ENCODE results near the gene PDE8A.

Gene PDE8A

DNA sequence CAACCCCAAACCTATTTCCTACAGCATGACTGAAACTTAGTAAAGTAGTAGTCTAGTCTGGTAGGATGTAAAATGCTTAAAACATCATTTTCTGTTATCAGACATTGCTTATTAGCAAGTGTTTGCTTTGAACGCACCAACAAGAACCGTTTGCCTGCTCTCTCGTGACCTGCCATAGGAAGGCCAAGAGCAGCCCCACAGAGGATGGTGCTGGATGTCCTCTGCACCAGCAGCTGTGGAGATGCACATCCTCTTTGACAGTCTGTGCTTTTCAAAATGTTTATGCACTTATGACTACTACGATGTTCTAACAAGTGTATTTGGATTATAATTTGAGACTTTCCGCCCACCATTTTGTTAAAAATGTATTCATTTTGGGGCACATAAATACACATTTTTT, 59.6 kb downstream of the PDE8A start:
- DNase-seq: no peak

DNA sequence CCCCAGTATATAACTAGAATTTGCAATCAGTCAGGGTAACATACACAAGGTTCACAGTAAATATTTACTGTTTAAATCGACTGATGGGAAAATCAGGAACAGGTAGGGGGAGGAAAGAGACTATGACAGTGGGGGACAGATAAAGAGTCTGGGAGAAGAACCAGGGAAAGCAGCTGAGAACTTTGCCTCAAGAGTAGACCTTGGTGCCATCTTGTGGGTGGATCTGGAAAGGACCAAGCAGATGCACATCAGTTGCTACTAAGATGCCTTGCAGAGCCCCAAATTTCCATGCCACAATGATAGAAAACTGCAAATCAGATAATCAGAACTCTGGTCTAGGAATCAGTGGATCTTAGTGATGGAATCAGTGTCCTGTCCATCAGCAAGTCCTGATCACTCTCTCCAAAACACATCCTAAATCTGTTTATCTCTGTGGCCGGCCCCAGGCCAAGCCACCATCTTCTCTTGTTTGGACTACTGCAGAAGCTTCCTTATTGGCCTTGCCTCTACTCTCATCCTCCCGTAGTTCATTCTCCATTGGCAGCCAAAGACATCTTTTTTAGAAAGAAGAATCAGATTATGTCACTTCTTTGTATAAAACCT, 62.7 kb downstream of the PDE8A start:
- DNase-seq: peak; percentile 33 to 38

DNA sequence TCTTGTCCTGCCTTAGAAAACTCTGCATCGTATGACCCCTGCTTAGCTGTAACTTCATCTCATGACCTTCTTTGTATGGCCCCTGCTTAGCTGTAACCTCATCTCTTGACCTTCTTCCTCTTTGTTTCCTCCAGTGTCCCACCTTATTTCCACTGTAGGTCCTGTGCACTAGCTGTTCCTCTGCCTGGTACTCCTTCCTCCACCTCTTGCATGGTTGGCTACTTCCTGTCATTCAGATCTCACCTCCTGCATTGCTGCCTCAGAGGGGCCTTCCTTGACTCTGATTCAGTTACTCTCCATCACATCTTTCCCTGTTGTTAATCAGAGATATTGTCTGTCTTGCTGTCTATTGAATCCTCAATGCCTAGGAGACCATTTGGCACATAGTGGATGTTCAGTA, 63.2 kb downstream of the PDE8A start:
- DNase-seq: no peak

DNA sequence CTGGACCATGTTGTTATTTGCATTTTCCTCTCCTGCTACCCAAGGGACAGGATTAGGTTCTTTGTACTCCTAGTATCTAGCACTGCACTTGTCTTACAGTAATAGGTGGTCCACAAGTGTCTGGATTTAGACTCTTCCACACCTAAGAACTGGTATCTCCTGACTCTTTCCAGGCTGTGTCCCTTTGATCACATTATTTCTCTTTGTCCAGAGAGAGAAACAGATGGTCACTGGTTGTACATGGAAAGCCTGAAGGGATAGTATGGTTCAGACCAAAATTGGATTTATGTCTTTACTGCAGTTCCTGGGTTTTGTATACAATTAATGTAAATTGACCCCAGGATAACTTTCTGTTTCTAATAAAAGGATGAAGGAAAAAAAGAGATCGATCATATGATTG, 64.0 kb downstream of the PDE8A start:
- no peak for DNase-seq

DNA sequence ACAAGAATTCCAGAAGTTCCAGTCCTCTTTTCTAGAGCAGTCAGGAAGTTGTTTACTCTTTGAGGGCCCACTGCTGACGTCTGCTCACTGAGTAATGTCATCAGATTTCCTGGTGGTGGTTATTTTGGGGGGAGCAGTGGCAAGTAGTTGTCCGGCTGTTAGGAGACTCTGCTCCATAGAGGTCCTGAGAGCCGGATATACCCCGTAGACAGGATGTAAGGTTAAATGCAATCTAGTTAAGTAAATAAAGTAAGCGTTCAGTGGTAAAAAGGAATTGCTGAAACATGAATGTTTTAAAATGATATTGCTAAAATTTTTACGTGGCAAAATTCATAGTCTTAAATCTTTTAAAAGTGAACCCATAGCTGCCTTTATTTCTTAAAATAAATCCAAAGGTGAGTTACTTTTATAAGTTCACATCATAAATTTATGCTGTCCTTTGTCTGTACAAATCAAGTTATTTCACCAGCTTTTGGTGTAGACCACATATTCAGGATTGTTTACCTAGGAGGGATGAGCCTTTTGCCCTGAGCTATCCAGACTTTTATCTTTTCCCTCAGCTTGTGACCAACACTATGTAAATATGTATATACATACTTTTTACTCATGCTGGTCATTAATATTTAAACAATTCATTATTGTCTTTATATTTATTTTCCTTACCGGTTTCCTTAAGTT, 65.8 kb downstream of the PDE8A start:
- no peak for DNase-seq

DNA sequence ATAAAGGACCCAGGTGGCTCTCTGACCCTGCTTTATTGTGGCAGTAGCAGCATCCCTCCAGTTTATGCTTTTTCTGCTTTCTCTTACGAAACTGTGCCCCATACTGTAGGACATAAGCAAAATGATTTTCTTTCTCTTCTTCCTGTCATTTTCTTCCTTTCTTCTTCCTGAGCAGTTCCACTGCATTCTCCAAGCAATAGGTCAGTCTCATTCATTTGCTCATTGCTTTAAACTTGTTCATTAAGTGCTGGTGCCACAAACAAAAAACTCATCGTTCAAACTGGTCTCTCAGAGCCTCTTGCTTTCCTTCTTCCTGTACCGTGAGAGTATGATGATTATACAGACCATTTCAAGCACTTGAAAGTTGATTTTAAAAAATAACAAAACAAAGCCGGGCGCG, 66.8 kb downstream of the PDE8A start:
- no peak for DNase-seq

DNA sequence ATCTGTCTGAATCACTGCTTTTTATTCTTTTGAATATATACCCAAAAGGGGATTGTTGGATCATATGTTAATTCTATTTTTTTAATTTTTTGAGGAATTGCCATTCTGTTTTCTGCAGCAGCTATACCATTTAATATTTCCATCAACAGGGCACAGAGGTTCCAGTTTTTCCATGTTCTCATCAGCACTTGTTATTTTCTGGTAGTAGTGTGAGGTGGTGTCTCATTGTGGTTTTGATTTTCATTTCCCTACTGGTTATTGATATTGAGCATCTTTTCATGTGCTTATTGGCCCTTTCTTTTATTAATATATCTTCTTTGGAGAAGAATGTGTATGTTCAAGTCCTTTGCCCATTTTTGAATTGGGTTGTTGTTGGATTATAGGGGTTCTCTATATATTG, 68.1 kb downstream of the PDE8A start:
- no peak for DNase-seq

DNA sequence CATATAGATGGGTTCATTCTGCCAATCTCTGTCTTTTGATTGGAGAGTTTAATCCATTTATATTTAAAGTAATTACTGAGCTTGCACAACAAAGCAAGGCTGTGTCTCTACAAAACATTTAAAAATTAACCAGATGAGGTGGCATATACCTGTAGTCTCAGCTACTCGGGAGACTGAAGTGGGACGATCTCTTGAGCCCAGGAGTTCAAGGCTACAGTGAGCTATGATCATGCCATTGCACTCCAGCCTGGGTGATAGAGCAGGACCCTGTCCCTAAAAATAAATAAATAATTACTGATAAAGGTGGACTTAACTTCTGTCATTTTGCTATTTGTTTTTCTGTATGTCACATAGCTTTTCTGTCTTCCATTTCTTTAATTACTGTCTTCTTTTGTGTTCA, 78.1 kb downstream of the PDE8A start:
- DNase-seq: no peak

DNA sequence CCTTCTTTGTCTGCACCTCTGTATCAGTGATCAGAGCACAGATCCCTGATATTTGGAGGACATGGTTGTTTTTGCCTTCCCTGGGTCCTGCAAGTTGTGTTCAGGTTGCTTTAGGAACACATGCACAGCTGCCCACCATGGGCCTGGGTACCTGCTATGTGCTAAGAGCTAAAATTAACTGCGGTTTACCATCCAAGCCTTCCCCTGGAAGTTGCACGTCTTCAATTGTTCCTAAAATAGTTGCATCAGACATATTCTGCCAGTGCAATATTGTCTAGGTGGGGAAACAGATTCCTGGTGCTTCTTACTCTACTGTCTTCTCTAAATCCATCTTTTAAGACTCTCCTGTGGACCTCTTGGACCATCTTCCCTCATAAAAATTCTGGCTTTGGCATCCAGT, 80.9 kb downstream of the PDE8A start:
- DNase-seq: no peak

DNA sequence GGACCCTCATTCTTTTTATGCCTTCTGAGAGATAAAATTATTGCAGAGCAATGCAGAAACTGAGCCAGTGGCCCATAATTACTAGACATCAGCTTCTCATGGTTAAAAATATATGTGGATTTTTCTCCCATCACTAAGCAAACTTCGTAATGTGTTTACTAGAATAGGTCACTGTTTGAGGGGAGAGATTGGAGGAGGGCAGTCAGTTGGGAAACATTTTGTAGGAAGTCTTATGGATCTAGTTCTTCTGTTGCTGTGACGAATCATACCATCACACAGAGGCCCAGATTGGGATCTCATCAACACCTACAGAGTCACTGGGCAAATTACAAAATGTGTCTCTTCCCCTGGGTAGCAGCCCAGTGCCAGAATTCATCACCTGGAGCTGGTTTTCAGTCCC, 81.4 kb downstream of the PDE8A start:
- DNase-seq: no peak

DNA sequence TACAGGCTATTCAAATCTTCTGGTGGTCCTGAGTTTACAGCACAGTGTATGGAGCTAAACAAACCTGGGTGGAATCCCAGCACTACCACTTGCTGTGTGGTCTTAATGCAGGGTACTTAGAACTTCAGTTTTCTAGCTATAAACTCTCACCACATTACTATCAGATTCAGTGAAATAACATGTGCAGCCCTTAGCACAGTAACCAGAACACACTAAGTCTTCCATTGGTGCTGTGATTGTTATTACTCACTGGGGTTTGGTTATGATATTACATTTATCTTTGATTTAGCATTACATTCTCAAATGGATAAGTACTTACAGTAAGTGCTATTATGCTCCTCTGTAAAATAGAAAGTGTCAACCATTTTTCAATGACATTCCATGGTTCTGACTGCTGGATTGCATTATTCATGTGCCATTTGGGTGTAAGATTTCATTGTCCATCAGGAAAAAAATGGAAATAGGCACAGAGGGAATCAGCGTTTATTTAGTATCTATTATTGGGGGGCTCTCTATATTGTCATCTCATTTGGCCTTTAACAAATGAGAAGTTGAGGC, 81.9 kb downstream of the PDE8A start:
- no peak for DNase-seq

DNA sequence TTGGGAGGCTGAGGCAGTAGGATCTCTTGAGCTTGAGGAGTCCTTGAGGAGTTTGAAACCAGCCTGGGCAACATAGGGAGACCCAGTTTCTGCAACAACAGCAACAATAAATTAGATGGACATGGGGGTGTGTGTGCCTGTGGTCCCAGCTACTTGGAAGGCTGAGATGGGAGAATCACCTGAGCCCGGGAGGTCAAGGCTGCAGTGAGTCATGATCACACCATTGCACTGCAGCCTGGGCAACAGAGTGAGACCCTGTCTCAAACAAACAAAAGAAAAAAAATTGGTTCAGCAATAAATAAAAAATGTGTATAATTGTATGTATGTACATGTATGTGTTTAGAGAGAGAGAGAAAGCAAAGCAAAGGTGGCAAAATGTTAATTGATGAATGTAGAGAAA, 83.1 kb downstream of the PDE8A start:
- no peak for DNase-seq

DNA sequence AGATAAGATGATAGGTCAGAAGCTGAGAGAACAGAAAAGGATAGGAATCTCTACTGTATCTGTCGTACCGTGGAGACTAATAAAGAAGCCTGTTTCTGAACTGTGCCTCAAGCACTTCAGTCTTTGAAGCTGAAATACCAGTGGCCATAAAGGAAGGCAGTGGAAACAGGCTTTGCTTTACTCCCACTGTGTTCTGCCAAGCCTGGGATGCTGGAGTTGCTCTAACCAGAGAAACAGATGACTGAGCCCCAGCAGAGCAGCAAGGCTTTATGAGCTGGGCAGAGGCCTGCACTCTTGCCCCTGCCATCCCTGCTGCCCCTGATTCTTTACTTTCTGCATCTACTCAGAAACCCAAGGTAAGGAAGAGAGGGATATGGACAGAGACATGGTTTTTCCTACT, 89.4 kb downstream of the PDE8A start:
- DNase-seq: no peak

DNA sequence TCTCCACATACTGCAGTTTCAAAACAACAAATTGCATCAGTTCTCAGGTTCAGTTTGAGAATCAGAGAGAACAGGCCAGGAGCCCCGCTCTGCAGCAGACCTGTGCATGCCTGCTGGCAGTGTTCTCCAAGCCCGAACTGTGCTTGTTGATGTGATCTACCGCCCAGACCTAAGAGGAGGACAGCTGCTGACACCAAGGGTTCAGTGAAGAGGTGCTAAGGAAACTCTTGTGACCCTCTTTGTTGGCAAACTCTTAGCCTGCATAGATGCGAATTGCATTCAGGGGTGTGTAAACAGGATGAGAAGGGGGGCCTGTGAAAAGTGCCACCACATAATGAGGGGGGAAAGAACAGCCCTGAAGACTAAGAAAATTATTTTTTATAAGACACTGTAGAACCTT, 89.8 kb downstream of the PDE8A start:
- DNase-seq: no peak

DNA sequence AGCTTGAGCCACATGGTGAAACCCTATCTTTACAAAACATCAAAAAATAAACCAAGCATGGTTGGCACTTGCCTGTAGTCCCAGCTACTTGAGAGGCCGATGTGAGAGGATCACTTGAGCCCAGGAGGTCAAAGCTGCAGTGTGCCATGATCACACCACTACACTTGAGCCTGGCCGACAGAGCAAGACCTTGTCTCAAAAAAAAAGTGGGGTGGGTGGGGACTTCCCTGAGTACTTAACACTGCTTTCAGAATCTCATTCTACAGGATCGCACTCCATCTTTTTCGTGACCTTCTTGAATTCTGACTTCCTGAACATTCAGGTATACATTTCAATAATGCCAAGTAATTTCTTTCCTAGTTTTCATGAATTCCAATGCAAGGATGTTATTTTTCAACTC, 91.3 kb downstream of the PDE8A start:
- DNase-seq: no peak

DNA sequence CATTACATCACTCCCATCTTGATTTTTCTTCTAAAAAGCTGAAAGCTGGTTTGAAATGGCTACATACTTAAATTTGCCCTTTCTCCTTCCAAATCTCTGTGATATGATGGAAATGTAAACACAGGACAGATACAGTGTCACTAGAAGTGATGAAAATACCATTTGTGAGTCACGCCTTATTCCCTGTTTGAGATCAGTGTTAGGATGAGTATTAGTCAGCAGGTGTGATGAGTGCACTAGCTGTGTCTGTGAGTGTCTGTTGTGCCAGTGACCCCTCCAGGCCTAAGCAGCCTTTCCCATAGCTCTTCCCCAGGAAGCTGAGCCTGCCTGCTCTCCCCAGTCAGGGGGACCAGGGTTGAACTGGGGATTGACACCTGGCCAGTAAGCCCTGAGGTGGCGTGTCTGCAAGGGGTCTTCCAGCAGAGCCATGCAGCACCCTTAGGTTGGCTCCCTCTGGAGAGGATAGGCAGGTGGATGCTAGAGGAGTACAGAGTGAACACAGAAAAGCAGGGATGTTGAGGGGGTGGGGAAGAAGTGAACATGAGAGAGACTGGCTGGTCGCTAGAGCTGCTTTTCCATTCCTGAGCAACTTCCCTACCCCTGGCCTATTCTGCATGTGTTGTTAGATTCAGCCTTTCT, 92.0 kb downstream of the PDE8A start:
- DNase-seq: peak; percentile 37 to 49

DNA sequence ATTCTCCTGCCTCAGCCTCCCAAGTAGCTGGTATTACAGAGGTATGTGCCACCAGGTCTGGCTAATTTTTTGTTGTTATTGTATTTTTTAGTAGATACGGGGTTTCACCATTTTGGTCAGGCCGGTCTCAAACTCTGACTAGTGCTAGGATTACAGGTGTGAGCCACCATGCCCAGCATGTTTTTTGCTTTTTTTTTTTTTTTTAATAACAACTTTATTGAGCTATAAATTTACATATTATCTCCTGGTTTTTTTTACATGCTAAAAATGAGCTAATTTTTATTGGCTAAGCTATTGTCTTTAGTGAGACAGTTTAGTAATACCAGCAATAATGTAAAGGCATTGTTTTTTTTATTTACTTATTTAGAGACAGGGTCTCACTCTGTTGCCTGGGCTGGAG, 105.2 kb downstream of the PDE8A start:
- no peak for DNase-seq

DNA sequence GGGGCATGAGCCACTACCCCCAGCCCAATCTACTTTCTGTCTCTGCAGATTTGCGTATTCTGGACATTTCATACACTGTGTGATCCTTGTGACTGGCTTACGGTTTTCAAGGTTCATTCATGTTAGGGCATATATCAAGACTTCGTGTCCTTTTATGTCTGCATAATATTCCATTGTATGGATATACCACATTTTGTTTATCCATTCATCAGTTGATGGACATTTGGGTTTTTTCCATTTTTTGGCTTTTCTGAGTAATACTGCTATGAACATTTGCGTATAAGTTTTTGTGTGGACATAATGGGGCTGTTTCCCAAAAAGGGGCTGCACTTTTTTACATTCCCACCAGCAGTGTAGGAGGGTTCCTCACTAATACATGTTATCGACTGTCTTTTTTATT, 106.6 kb downstream of the PDE8A start:
- no peak for DNase-seq

DNA sequence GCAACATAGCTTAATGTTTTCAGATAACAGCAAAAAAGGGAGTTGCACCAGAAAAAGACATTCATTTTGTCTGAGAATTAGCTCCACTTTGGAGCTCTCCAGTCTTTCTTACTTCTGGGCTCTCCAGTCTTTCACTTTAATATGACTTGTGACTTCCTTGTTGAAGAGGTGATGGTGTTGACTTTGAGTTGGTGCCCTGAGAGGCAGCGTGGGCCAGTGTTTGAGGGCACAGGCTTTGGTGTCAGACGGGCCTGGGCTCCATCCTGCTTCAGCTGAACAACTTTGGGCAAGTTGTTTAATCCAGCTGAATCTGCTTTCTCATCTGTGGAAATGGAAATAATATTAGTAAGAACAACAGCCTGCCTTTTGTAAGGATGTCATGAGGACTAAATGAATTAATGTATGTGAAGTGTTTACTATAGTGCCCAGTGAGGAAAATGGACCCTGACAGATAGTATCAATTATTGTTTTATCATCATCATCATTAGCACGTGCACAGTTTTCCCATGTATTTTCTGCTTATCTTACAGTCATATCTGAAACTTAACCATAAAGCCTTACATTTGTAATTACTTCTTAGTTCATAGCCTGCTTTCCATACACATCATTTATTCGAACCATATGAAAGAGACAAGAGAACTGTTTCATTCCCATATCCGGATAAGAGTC, 108.4 kb downstream of the PDE8A start:
- DNase-seq: no peak

DNA sequence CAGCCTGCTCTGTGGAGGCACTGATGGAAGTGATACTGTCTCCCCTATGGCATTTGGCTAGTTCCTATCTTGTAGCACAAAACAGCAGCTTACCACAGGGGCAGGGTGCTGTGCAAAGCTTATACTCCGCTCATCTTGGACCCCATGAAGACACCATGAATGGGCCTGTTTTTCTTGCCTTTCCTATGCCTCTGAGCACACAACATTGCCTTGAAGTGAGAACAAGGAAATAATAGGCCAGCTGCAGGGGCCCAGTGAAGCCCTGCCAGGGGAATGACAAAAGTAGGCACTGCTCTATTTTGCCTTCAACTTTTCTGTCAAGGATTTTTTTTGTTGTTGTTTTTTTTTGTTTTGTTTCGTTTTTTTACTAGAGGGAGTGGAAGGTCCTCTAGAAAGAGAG, 110.3 kb downstream of the PDE8A start:
- no peak for DNase-seq

DNA sequence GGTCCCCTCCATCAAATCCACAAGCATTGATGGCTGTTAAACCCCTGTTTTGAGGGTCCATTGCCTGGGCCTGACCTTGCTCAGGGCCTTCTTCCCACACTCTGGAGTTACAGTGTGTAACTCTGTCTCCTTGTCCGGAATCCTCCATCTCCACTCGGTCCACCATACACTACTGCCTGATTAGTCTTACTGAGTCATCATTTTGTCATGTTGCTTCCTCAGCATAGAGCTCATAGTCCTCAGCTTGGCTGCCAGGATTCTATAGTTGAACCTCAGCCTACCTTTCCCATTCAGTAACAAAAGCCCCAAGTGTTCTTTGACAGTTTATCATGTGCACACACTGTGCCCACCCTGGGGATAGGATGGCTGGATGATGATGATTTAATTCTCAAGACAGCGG, 113.0 kb downstream of the PDE8A start:
- DNase-seq: no peak

DNA sequence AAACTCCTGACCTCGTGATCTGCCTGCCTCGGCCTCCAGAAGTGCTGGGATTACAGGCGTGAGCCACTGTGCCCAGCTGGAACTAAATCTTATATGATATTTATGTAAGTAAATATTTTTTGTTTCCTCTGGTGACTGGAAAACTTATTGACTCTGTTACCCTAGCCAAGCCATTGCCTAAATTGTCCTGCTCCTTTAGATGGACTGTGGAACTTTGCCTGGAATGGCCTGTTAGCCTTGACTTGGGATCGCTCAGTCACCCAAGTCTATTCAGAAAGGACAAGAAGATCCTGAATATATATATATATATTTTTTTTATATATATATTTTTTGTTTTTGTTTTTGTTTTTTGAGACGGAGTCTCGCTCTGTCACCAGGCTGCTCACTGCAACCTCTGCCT, 113.9 kb downstream of the PDE8A start:
- DNase-seq: no peak

DNA sequence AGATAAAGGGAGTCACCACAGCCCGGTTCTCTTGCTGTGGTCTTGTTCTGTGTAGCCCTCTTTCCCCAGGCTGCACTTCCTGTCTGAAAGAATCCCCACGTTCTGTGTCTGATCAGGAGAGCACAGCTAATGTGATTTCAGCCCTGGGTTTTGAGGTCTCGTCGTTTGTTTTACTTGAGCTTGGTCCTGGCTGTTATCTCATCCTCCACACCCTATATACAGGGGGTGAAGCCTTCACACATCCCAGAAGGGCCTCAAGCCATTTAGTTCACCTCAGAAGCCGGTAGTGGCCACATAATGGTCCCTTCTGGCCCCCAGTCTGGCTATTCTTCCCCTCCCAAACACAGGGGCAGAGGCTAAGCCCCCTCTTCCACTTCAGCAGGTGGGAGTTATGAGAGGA, 115.6 kb downstream of the PDE8A start:
- DNase-seq: no peak

DNA sequence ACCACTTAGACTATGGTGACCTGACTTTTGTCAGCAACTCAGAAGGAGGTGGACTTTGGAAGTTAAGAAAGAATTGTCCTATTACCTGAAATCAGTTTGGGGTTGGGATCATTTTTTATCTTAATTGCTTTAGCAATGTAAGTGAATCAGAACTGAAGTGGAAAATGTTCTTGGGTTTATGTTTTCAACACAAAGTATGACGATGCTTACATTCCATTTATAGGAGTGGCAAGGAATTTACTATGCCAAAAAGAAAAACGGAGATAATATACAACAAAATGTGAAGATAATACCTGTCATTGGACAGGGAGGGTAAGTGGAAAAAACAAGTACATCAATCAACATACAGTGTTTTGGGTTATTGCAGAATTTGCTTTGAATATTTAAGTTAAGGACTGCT, 116.1 kb downstream of the PDE8A start:
- DNase-seq: no peak
